Activated CD4-positive, CD25-positive, alpha-beta regulatory T cell treated with anti-CD3 and anti-CD28 coated beads, Interleukin-2, amount 50 U/mL, for 24 hours (primary cell): ENCODE measurements around the gene APEX1.

Experiments used
- ATAC-seq, 2 donors: fragments of 150-1000 bp; cut with Tn5 transposase; one replicate each; pipeline ENCODE4 v1.10.0; 2021; ENCODE audit warnings: mild to moderate bottlenecking in 1 of 2, moderate library complexity in 1 of 2

Gene APEX1

DNA sequence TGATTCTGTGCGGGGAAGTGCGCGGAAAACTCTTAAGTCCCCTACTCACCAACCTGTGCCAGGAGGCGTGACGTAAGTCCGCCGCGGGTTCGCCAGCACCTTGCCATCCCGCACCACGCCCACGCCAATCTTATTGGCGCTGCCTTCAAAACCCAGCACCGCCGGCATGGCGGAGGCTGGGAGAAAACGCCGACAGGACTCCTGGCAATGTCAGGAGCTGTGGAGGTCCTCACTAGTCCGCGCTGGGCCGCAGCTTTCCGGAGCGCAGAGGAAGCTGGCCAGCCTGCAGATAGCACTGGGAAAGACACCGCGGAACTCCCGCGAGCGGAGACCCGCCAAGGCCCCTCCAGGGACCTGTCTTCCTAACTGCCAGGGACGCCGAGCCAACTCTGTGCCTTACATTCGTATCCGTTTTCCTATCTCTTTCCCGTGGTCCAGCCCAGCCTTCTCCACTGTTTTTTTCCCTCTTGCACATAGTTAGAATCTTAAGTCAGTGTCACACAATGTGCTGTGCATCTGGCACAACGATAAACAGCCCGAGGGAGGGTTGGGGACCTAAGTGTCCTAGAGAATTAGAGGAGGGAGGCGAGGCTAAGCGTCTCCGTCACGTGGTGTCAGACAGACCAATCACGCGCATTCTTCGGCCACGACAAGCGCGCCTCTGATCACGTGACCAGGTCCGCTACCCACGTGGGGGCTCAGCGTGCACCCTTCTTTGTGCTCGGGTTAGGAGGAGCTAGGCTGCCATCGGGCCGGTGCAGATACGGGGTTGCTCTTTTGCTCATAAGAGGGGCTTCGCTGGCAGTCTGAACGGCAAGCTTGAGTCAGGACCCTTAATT is at the start of gene APEX1, which contains the start of gene OSGEP:
TSS of gene APEX1 (plus strand) at position 711 of the 839 bp plus-strand sequence. CDS start 420 bp downstream, outside the sequence.
TSS of gene OSGEP (minus strand) at position 297 of the 839 bp plus-strand sequence. CDS start at position 168, 129 bp downstream.
- ATAC-seq: peak; percentile 84 to 87

DNA sequence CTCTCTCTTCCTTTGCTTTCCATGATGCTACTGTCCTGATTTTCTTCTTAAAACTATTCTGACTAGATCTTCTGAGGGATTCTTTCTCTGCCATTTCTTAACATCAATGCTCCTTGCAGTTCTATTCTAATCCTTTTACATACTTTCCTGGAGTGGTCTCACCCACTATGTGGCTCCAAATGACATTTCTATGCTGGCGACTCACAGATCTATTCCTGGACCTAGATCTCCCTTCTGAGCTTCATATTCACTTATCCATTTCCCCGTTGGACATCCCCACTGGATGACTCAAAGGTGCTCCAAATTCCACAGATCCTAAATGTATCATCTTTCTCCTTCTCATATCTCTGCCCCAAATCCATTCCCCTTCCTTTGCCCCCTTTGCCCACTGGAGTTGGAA is 45.8 kb upstream of the APEX1 start:
- ATAC-seq: no peak

DNA sequence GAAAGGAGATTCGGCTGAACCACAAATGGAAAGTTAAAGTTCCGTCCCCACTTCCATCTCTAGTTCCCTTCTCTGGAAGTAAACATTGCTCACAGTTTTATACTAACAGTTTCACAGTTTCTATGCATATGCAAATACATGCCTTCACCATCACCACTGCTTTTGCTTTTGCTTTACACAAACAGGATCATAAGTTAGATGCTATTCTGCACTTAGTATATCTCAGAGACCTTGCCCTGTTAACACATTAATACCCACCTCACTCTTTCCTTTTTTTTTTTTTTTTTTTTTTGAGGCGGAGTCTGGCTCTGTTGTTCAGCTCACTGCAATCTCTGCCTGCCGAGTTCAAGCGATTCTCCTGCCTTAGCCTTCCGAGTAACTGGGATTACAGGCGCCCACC is 42.6 kb upstream of the APEX1 start:
- peak; percentile 78 to 84 for ATAC-seq

DNA sequence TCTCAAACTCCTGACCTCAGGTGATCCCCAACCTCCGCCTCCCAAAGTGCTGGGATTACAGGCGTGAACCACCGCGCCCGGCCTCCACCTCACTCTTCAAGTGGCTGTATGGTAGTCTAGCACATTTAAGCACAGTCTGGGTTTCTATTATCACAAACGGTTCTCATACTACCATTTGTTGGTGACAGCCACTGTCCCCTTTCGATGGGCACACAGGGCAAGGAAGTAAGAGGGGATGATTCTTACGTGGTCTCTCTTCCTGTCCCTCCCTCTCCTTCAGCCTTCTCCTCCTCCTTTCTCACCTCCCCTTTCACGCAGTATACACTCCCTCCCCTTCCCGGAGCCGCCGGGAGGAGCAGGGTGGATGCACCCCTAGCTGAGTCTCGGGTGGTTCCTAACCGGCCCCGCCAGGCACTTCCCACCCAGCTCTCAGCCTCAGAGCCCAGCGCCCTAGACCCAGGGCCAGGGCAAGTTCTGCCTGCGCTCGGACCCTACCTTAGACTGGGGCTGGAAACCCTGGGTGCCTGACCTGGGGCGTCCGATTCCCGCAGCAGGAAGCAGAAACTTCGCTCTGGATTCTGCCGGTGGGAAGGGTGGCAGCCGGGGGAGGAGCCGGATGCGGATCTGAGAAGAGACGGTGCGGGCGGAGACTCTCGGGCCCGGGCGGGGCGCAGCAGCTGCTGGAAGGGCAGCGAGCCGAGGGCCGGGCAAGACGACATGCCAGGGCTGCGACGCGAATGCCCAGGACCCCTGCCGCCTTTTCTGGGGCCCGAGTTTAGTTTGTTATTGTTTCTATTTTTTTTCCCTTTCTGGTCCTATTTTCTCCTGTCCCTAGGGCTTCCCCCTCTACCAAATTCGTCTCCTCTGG is 41.9 kb upstream of the APEX1 start, which contains the start of gene TEP1:
TSS of gene TEP1 (minus strand) at position 626 of the 868 bp plus-strand sequence. CDS start 5,062 bp downstream, outside the sequence.
- ATAC-seq: peak; percentile 67 to 83

DNA sequence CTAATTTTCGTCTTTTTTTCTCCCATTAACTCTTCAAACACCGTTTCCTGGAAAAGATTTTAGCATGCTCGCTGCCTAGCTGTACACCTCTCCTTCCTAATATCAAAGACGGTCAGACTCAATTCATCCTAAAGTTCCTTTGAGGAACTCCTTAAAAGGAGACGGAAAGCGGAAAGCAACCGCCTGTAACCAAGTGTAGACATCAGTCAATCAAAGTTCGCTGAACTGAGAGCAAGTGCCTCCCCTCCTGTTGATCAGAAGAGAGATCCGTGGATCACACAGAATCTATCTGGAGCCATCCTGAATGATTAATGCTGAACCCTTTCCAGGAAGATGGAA is 41.3 kb upstream of the APEX1 start:
- peak; percentile 27 to 30 for ATAC-seq

DNA sequence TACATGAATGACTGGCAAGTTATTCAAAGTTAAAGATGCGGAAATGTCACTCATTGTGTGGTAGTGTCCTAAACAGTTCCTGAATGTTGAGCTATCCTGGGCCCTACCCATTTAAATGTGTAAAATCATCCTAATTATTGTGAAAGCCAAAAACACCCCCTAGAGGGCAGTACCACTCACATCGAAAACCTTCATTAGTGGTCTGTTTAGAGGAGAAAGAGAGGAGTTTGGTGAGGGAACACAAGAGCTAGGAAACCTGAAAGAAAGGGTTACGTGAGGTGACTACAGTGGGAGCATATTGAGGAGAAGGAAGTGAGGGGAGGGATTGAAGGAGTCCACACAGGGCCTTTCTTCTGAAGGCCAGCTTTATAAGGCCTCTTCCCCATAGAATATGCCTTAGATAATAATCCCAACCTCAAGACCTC is 39.2 kb upstream of the APEX1 start:
- ATAC-seq: peak in 1 of 2 donors; percentile 25

DNA sequence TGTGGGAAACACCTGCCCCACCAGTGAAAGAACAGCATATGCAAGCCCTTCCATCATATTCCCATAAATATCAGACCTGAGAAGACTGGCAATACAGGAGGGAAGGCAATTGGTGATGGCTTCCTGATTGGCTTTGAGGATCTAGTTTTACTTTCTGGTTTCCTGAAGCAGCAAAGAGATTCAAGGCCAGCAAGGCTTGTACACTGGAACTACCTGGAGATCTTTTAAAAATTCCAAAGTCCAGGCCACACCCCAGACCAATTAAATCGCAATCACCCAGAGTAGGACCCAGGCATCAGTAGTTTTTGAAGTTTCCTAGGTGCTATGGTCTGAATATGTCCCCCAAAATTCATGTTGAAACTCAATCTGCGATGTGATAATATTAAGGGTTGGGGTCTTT is 38.8 kb upstream of the APEX1 start:
- ATAC-seq: no peak

DNA sequence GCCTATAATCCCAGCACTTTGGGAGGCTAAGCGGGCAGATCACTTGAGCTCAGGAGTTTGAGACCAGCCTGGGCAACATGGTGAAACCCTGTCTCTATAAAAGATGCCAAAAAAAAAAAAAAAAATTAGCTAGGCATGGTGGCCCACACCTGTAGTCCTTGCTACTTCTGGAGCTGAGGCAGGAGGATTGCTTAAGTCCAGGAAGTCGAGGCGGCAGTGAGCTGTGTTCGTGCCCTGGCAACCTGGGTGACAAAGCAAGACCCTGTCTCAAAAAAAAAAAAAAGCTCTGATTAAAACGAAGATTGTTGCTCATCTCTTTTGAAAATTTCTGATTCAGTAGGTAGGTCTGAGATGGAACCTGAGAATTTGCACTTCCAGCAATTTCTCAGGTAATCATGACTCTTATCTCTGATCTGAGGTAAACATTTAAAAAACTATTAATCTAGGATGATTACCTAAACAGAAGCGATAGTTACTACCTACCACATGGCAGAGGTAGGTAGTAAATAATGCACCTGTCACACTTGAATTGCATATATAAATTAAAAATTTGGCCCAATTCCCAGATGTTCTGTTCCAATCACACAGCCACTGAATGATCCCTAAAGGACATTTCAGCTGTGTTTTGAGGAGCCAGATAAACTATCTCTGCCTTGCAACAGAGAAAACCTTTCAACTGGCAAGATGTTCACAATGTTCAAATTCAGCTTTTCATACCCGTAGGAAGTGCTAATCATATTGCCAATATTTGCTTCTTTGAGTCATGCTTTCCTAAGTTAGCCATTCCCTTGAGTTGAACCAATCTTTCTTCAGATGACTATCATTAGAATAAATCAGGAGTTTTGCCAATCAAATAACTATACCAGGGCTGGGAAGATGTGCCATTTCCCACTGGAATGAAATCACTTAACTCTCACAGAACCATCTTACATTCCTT is 37.5 kb upstream of the APEX1 start:
- ATAC-seq: no peak

DNA sequence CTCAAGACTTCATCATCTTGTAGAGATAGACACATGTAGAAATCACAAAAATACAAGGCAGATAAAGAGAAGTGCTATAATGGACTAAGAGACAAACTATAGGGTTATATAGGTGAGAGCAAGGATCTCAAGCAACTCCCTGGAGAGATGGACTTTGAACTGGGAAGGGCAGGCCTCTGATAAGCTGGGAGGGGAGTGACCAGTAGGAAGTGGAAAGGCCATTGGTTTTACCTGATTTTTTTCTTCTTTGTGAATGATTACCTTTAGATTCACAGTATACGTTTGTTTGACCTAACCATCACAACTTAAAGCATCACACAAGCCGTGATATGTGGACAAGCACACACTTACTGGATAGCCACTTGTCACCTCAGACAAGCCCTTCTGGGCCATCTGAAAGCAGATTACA is 36.5 kb upstream of the APEX1 start:
- ATAC-seq: no peak

DNA sequence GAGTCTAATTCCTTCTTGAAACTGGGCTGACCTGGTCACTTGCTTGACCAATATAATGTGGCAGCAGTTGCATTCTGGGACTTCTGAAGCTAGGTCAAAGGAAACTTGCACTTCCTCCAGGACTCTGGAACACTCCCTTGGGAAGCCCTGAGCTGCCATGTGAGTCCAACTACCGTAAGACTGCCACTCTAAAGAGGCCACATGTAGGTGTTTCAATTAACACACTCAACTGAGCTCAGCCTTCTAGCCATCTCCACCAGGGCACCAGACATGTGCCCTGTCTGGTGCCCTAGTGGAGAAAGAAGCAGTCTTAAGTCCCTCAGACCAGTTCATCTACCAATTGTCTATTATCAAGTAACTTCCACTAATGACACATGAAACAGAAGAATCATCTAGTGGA is 35.6 kb upstream of the APEX1 start:
- peak; percentile 34 to 35 for ATAC-seq

DNA sequence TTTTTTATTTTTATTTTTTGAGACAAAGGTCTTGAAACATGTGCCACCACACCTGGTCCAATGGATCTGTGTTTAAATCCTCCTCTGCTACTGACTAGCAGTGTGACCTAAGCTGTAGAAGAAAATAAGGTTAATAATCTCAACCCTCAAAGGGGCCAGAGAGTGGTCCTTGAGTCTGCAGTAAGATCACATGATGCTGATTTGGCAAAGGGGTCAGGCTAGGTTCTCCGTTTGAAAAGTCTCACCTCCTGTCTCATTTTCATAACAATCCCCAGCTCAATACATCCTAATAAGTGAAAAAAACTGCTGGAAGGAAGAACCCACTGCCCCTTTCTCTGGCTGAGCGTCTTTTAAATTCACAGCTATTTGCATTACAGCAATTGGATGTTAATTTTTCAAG is 33.8 kb upstream of the APEX1 start:
- no peak for ATAC-seq

DNA sequence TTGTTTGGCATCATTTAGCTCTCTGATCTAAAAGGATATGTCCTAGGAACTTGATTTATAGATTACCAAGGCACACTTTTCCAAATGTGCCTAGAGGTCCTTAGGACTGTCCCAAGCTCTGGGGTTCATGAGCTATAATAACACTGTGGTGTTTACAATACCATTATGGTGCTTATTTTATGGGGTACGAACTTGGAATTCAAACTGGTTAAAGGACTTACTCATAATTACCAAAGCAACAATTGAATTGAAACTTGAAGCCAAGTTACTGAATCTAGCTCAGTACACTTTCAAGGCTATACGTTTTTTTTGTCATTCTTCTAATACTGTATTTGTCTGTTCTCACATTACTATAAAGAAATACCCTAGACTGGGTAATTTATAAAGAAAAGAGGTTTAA is 32.1 kb upstream of the APEX1 start:
- ATAC-seq: no peak

DNA sequence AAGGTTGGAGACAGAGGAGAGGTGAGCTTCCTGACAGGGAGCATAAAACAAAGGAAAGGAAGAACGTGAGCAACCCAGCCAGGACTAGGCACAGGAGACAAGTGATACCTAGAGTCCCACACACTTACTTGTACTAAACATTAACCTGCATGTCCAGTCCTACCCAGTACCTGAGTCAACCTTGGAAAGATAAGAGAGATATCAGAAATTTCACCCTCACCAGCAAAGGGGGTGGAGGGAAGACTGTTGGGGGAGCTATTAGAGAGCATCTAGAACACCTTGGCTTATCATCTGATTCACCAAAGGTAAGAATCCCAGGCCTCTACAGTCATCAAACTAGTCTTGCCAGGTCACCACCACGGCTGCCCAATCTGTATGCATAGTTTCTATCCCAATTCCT is 30.2 kb upstream of the APEX1 start:
- no peak for ATAC-seq

DNA sequence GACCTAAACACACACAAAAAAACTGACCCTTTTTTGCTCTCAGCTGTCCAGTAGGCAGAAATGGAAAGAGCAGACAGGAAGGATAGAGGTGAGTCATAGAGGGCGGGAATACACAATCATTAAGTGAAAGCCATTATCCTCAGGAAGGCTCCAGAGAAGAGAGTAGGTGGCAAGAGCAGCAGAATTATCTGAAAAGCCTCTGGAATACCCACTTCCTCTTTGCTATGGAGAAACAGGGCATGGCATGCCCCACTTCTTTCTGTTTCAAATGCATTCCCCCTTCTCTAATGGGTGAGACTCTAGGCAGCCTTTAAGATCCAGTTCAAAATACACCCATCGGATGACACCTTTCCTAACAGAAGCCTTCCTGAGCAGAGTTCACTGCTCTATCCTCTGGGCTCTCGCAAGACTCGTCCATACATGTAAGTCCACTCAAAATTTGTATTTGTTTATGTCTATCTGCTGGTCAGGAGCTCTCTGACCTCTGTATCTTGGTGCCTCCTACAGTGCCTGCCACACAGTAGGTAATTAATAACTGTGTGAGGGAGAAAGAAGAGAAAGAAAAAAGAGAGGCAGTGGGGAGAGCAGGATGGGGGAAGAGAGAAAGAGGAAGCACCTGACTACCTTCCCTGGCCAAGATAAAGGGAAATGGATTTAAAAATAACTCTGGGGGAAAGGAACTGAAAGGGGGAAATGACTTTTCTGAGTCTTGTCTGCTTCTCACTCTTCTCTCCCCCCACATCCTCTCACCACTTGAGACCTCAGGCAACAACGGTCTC is 27.6 kb upstream of the APEX1 start:
- peak; percentile 33 to 48 for ATAC-seq

DNA sequence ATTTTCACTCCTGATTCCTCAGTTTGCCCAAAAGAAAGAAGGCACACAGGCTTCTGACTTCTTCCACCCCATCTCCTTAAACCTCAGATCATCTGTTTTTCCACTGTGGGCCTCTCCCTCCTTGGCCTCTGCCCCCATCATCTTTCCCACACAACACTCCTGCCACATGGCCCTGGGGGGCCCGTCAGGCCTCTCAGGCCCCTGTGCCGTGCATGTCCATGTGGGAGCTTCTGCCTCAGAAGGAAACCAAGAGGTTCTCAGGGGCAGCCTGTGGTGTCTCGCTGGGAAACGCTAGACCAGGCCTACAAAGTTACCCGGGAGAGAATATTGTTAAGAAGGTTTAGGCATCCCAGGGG is 27.0 kb upstream of the APEX1 start:
- no peak for ATAC-seq

DNA sequence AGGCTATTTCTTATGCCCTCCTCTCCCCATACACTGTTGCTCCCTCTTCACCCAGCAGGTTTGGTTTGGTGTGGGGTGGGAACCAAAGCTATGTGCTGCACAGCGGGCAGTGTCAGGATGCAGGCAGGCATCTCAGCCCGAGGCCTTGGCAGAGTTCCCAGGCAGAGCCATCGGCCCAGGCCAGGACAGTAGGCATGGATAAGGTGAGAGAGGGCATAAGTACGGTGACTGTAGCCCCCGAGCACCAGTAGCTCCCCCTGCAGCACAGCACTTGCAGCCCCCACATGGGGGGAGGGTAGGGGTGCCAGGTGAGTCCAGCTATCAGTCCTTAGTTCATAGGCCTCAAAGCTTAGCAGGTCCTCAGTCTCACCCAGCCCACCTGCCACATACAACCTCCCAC is 26.2 kb upstream of the APEX1 start:
- ATAC-seq: no peak

DNA sequence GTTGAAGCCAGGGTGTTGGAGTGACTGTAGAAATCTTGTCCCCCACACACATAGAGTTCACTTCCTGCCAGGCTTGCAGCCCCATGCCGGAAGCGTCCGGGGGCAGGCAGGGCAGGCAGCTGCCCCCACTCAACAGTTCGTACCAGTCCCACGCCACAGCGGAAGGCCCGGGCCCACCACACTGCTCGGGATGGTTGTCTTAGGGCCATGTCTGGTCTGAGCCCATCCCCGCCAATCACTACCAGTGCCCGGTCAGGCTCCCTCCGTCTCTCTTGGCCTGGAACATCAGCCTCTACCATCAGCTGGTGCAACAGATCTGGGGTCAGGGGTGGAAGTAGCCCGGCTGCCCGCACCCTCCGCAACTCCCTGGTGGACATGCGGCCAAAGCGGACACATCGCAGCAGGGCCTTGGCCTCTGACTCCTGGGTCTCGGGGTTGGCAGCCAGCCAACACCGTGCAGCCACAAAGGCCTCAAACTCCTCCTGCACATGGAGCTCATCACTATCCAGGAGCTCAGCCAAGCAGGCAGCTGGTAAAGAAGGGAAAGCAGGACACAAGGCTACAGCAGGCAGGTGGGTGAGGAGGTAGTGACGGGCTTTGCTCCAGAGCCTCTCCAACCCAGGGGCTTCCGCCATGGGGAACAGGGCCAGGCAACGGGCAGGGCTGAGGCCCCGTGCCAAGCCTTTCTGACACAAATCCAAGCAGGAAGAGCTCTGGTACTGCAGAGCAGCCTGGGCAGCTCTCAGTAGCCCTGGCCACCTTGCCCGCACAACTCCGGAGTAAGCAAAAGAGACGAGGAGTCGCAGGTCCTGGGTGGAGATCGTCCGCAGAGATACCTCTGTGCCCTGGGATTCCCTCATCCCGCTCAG is 25.0 kb upstream of the APEX1 start:
- ATAC-seq: peak in 1 of 2 donors; percentile 10

DNA sequence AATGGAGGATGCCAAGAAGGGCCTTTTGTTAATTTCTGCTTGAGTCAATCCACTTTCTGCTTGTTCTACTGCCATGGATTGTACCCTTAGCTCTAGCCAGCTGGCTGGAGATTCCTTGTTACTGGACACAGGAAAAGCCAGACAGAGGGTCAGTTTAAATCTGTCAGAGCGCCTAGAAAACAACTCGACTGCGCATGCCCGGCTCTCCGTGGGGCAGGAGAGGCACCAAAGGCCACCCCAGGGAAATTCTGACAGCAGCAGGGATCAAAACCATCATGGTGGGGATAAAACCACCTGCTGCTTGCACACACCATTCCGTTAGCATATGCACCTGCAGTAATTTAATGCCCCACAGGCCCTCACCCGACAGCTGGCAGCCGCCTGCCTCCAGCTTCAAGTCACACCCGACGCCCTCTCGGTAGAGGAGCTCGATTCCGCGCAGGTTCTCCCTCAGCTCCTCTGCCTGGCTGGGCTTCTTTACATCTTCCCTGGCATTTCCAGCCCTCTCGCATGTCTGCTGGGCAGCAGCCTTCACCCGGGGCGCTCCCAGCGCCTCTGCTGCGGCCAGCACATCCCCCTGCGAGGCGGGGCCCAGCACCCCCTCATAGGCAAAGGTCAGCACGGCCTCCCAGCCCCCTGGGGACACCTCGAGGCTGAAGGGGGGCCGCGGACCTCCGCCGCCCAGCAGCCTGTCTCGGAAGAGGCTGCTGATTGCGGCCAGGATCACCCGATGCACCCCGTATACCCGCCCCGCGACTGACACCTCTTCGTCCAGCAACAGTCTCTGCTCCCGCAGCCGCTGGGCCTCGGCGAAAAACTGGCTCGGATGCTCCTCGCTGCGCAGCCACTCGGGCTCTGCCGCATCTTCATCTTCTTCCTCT is 20.1 kb upstream of the APEX1 start:
- no peak for ATAC-seq

DNA sequence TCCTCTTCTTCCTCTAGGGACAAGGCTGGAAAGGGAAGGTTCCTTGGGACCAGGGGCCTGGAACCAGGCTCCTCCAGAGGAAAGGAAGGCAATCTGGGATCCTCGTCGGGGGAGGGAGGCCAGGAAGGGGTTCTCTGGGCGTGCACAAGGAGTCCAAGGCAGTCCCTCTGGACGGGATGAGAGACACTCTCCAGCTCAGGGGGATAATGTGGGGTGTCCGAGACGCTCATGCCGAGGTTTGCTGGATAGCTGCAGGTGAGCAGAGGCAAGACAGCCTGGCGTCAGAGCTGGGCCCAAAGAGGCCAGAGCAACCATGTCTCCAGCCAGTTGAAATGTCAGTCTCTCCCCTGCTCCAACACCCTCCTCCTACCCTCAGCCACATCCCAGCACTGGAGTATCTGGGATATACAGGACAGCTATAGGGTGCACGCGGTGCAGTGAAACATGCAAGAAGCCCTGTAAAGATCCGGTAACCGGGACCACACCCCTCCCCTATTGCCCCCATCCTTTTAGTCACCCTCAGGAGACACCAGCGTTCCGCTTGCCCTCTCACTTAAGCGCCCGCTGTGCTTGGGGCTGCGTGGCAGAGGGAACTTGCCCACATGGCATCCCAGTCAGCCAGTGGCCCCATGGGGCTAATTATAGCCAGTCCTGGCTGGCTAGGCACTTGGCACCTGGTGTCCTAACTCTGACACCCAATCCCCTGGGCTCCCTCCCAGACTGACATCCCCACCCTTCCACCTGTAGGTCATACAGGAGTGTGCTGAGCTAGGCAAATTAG is 19.3 kb upstream of the APEX1 start, which contains the start of gene KLHL33:
TSS of gene KLHL33 (minus strand) at position 585 of the 781 bp plus-strand sequence. CDS start at position 230, 355 bp downstream.
- ATAC-seq: no peak
